Measurements from ENCODE around the gene ZNF782. TPM values are rescaled to one million over a fixed set of nuclear protein-coding genes. Genes with fewer than 3 reads are reported as not detected.

Gene ZNF782
- total RNA-seq = 4.0 and 6.3 TPM in 2 replicates

GRCh38 chr9:96853781-96854650 lies at the start of gene ZNF782:
Gene ZNF782 (minus strand): TSS chr9:96854514. CDS start chr9:96851961, 2,553 bp downstream.

Other genes starting within 250 kb of the ZNF782 start
- gene CDC14B, start 234.7 kb downstream of the ZNF782 start, total RNA-seq = 27.5 and 37.4 TPM in 2 replicates
- 12.5 and 13.3 TPM in 2 replicates for gene PRXL2C, start 199.2 kb downstream of the ZNF782 start, total RNA-seq
- gene ZNF510, start 76.4 kb downstream of the ZNF782 start, total RNA-seq = 8.6 and 16.8 TPM in 2 replicates
- 0.11 TPM in 1 of 2 replicates, not detected in the other for gene NUTM2G, start 74.3 kb upstream of the ZNF782 start, total RNA-seq
- 10.2 and 15.0 TPM in 2 replicates for gene CTSV, start 184.6 kb upstream of the ZNF782 start, total RNA-seq

Measured in placental epithelial cell (primary cell).